Immature natural killer cell (primary cell): Measurements from ENCODE around the gene URB1. TPM values are rescaled to one million over a fixed set of nuclear protein-coding genes. Genes with fewer than 3 reads are reported as not detected.
A peak's percentile ranks its signal among the peaks of the same experiment; 100 is the strongest.

Experiments
- DNase-seq, 3 donors: peaks; one replicate each; pipeline ENCODE4 v3.0.0; 2022; ENCODE audit warnings: mixed read lengths in 1 of 3
- H3K27ac Mint-ChIP-seq, 6 donors: one replicate each; pipeline ENCODE4 v1.8.0; 2020; ENCODE audit warnings: mixed read lengths in 6 of 6, mild to moderate bottlenecking in 5 of 6, inconsistent platforms in 4 of 6, moderate library complexity in 3 of 6
- H3K27me3 Mint-ChIP-seq, 3 donors: one replicate each; pipeline ENCODE4 v1.8.0; 2020 to 2021; ENCODE audit warnings: low read depth in 3 of 3, mild to moderate bottlenecking in 3 of 3, mixed read lengths in 3 of 3, moderate library complexity in 3 of 3, inconsistent platforms in 1 of 3
- H3K36me3 Mint-ChIP-seq, 3 donors: one replicate each; pipeline ENCODE4 v1.8.0; 2020; ENCODE audit warnings: mixed read lengths in 3 of 3, inconsistent platforms in 2 of 3, mild to moderate bottlenecking in 2 of 3
- H3K4me1 Mint-ChIP-seq, 2 donors: one replicate each; pipeline ENCODE4 v1.8.0; 2020; ENCODE audit warnings: inconsistent platforms in 2 of 2, mild to moderate bottlenecking in 2 of 2, mixed read lengths in 2 of 2, moderate library complexity in 1 of 2
- H3K4me3 Mint-ChIP-seq, 5 donors: one replicate each; pipeline ENCODE4 v1.8.0; 2020; ENCODE audit warnings: mild to moderate bottlenecking in 5 of 5, mixed read lengths in 5 of 5, inconsistent platforms in 3 of 5, moderate library complexity in 3 of 5
- H3K9me3 Mint-ChIP-seq, 6 donors: one replicate each; pipeline ENCODE4 v1.8.0; 2020; ENCODE audit warnings: mild to moderate bottlenecking in 6 of 6, mixed read lengths in 6 of 6, inconsistent platforms in 4 of 6, moderate library complexity in 3 of 6
- polyA plus RNA-seq, 3 donors: library from polyadenylated mRNA; unstranded; fragments of 300-500 nt; fragmentation: Illumina TruSeq; gene quantifications; one replicate each; pipeline ENCODE4 v1.2.3, GENCODE V29; 2021

URB1 gene
- polyA plus RNA-seq, 3 donors from 2014 or later = 1.1 to 2.3 (median 1.3) TPM

DNA sequence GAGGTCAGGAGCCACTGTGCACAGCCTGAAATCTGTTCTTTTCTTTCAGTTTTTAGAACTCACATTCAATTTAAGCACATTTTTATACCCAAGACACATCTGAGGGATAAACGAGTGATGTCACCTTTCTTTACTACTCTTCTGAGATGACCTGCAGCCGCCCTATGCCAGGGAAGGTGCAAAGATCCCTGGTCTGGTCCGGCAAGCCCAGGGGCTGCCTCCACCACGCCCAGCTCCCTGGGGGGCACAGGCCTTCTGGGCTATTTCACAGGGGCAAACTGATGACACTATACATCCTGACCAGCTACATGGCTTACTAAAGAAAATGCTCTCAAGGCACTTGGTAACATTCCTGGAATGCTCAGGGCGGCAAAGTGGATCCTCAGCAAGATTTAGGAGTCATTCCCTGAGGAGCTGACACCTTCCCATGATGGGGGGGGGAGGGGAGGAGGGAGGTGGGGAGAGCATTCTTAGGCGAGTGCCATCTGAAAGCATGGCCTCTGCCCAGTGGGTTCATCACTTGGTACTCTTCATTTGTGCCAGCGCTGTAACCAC lies 82.8 kb downstream of the URB1 start:
- Mint-ChIP-seq H3K36me3 (peaks cover 0 to 9% (median 3%) of the 10 kb centered on the region in 3 donors), H3K4me1 (no peaks in the 10 kb centered on the region), H3K4me3 (no peak overlapping the region), H3K27me3 (peaks cover 0 to 1% (median 0%) of the 10 kb centered on the region in 3 donors), H3K27ac (no peak overlapping the region), H3K9me3 (no peaks in the 10 kb centered on the region)
- no peak for DNase-seq

DNA sequence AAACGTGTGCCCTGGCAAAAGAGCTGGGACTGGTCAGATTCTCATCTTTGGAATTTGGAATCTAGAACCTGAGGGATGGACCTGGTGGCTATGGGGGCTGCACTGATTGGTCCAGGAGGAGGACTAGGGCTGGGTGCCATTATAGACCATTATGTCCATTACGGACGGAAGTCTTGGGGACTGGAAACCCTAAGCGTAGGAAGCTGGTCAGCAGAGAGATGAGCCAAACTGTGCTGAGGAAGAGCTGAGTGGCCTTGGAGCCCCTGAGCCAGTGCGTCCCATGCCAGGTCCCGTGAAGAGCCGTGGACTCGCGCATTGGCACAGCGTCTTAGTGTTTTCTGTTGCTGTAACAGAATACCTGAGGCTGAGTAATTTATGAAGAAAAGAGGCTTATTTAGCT lies 84.1 kb downstream of the URB1 start:
- H3K9me3 Mint-ChIP-seq = no peaks in the 10 kb centered on the region
- no peak overlapping the region for H3K27ac Mint-ChIP-seq
- no peaks in the 10 kb centered on the region for H3K4me1 Mint-ChIP-seq
- no peak for DNase-seq
- no peak overlapping the region for H3K4me3 Mint-ChIP-seq
- peaks cover 0 to 1% (median 0%) of the 10 kb centered on the region in 3 donors for H3K27me3 Mint-ChIP-seq
- H3K36me3 Mint-ChIP-seq = peaks cover 0 to 4% (median 3%) of the 10 kb centered on the region in 3 donors

DNA sequence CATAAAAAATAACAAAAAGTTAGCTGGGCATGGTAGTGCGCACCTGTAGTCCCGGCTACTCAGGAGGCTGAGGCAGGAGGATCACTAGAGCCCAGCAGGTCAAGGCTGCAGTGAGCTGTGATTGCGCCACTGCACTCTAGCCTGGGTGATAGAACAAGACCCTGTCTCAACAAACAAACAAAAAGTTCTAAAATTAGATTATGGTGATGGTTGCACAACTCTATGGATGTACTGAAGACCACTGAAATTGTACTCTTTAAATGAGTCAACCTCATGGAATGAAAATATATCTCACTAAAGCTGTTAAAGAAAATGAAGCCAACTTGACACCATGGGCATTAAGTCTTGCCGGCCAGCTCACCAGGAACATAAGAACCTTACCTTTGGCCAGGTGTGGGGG lies 85.1 kb downstream of the URB1 start:
- H3K27ac Mint-ChIP-seq = no peak overlapping the region
- H3K4me3 Mint-ChIP-seq = no peak overlapping the region
- H3K36me3 Mint-ChIP-seq = peaks cover 0 to 3% (median 0%) of the 10 kb centered on the region in 3 donors
- H3K9me3 Mint-ChIP-seq = no peaks in the 10 kb centered on the region
- DNase-seq = no peak
- no peaks in the 10 kb centered on the region for H3K4me1 Mint-ChIP-seq
- H3K27me3 Mint-ChIP-seq = peaks cover 0 to 1% (median 0%) of the 10 kb centered on the region in 3 donors

DNA sequence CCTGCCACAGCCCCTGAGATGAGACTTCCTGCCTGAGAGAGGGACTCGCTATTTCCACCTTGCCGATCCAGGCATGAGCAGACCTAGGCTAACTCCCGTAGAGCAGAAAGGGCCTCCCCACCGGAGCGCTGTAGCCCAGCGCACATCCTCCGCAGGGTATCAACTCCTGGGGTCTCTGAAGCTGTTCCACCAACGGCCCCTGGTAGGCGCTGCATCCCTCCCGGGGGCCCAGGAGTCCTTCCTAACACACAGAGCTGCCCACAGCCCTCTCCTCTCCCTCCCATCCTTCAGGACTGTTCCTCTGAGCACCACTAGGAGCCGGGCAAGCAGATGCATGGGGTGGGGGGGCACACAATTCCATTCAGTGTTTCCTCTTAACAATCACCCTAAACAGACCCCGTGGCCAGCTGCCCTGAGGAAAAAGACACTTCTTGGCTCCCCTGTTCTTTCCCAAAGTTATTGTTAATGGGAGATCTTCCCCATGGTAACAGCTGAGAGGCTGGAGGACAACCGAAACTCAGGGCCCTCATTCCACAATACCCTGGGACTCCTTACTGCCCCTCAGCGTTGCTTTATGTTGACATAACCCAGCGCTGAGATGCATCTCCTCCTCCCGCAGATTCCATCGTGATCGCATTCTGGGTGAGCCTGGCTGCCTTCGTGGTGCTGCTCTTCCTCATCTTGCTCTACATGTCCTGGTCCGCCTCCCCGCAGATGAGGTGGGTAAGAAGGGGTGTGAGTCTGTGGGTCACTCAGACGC lies 86.6 kb downstream of the URB1 start:
- H3K27me3 Mint-ChIP-seq = peaks cover 0 to 1% (median 0%) of the 10 kb centered on the region in 3 donors
- H3K36me3 Mint-ChIP-seq = peaks cover 0 to 5% (median 0%) of the 10 kb centered on the region in 3 donors
- no peak for DNase-seq
- H3K27ac Mint-ChIP-seq = no peak overlapping the region
- H3K4me3 Mint-ChIP-seq = no peak overlapping the region
- no peaks in the 10 kb centered on the region for H3K9me3 Mint-ChIP-seq
- H3K4me1 Mint-ChIP-seq = no peaks in the 10 kb centered on the region

DNA sequence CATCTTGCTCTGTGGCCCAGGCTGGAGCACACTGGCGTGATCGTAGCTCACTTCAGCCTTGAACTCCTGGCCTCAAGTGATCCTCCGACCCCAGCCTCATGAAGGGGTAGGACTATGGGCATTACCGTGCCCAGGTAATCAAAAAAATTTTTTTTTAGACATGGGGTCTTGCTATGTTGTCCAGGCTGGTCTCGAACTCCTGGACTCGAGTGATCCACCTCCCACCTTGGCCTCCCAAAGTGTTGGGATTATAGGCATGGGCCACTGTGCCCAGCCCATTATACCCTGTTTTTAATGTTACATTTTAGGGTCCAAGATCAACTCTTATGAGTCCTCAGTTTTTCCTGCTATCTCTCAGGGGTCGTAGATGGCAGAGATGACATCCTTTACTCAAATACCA lies 87.8 kb downstream of the URB1 start:
- DNase-seq = no peak
- H3K4me3 Mint-ChIP-seq = no peak overlapping the region
- H3K27me3 Mint-ChIP-seq = peaks cover 0 to 1% (median 0%) of the 10 kb centered on the region in 3 donors
- no peak overlapping the region for H3K27ac Mint-ChIP-seq
- H3K36me3 Mint-ChIP-seq = peaks cover 0 to 3% (median 0%) of the 10 kb centered on the region in 3 donors
- H3K9me3 Mint-ChIP-seq = no peaks in the 10 kb centered on the region
- no peaks in the 10 kb centered on the region for H3K4me1 Mint-ChIP-seq

DNA sequence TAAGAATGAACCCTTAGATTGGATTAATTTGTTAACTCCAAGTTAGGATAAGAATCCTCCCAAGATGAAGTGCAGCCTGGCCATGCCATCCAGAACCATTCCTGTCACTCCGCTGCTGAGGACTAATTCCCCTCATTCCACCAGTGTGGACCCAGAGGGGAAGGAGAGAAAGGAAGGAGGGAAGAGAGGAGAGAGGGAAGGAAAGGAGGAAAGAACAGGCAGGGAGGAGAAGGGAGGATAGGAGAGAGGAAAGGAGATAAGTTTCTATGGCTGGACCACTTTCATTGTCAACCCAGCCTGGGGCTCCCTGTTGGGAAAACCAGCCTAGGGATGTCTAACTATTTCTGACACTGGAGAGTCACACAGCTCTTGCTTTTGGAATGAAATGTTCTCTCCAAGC lies 89.4 kb downstream of the URB1 start:
- H3K27ac Mint-ChIP-seq = peak overlapping the region in 1 of 6 donors; percentile 46
- DNase-seq = no peak
- H3K27me3 Mint-ChIP-seq = peaks cover 0 to 1% (median 0%) of the 10 kb centered on the region in 3 donors
- H3K9me3 Mint-ChIP-seq = no peaks in the 10 kb centered on the region
- no peak overlapping the region for H3K4me3 Mint-ChIP-seq
- H3K36me3 Mint-ChIP-seq = peaks cover 0 to 3% (median 0%) of the 10 kb centered on the region in 3 donors
- no peaks in the 10 kb centered on the region for H3K4me1 Mint-ChIP-seq

DNA sequence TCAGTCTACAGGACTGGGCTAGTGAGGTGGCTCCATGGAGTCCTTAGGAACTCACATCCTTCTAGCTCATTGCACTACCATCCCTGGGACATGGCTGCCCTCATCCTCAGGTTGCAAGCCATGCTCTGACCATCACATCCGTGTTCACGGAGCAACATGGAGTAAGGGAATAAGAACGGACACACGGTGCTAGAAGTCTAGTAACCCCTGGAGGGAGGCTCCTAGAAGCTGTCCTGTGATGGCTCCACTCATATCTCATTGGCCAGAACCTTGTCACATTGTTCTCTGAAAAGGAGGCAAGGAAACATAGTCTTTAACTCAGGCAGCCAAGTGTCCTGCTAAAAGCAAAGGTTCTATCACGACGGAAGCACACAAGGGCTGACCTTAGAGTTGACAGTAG lies 90.3 kb downstream of the URB1 start:
- Mint-ChIP-seq H3K9me3 (no peaks in the 10 kb centered on the region), H3K27me3 (peaks cover 0 to 1% (median 0%) of the 10 kb centered on the region in 3 donors), H3K4me1 (no peaks in the 10 kb centered on the region), H3K4me3 (no peak overlapping the region), H3K36me3 (peaks cover 0 to 3% (median 0%) of the 10 kb centered on the region in 3 donors), H3K27ac (no peak overlapping the region)
- DNase-seq = no peak

DNA sequence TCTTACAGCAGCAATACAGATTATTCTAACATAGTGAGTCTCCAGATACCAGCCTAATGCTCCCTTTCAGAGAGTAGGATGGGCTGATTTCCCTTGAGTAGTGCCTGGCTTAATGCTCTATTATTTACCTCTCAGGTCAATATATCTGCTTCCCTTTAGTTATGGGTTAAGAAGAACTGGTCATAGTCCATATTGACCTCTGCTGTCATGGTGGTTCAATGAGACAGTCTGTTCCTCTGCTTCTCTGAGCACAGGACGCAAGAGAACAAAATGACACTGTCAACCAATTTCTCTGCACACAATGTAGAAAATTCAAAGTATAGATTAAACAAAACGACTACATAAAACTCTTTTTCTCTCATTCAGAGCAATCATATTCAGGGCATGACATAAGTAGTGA lies 91.2 kb downstream of the URB1 start:
- Mint-ChIP-seq H3K4me3 (no peak overlapping the region), H3K9me3 (no peaks in the 10 kb centered on the region), H3K27ac (peak overlapping the region in 1 of 6 donors; percentile 38), H3K4me1 (no peaks in the 10 kb centered on the region), H3K27me3 (peaks cover 0 to 1% (median 0%) of the 10 kb centered on the region in 3 donors), H3K36me3 (peaks cover 0 to 3% (median 0%) of the 10 kb centered on the region in 3 donors)
- no peak for DNase-seq

DNA sequence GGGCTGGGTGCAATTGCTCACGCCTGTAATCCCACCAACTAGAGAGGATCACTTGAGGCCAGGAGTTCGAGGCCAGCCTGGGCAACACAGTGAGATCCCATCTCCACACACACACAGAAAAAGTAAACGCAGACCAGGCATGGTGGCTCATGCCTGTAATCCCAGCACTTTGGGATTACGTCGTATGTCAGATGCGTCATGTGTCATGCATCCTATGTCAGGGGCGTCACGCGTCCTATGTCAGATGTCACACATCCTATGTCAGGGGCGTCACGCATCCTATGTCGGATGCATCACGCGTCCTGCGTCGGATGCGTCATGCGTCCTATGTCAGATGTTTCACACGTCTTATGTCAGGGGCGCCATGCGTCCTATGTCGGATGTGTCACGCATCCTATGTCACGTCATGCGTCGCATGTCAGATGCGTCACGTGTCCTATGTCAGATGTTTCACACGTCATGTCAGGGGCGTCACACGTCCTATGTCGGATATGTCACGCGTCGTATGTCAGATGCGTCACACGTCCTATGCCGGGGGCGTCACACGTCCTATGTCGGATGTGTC lies 92.6 kb downstream of the URB1 start:
- no peaks in the 10 kb centered on the region for H3K27me3 Mint-ChIP-seq
- H3K9me3 Mint-ChIP-seq = no peaks in the 10 kb centered on the region
- H3K4me3 Mint-ChIP-seq = no peak overlapping the region
- no peaks in the 10 kb centered on the region for H3K4me1 Mint-ChIP-seq
- peaks cover 0 to 3% (median 0%) of the 10 kb centered on the region in 3 donors for H3K36me3 Mint-ChIP-seq
- DNase-seq = no peak
- H3K27ac Mint-ChIP-seq = no peak overlapping the region

DNA sequence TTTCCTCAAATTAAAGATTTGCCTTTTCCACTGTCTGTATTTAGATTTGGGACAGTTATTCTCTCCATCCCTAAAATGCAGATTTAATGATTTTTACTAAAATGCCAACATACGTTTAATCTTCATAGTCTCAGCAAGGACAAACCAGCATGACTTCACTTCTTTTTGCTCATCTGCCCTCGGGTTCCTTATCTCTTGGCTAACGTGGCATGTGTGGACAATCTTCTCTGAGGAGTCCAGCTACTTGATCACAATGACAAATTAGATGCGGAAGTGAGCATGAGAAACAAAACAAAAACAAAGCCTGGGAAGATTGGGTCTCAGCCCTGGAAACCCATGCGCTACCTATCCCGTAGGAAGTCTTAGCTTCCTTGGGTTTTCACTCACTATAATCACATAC lies 93.1 kb downstream of the URB1 start:
- H3K36me3 Mint-ChIP-seq = peaks cover 0 to 3% (median 0%) of the 10 kb centered on the region in 3 donors
- no peak overlapping the region for H3K4me3 Mint-ChIP-seq
- no peak overlapping the region for H3K27ac Mint-ChIP-seq
- no peaks in the 10 kb centered on the region for H3K9me3 Mint-ChIP-seq
- no peaks in the 10 kb centered on the region for H3K27me3 Mint-ChIP-seq
- H3K4me1 Mint-ChIP-seq = no peaks in the 10 kb centered on the region
- no peak for DNase-seq

DNA sequence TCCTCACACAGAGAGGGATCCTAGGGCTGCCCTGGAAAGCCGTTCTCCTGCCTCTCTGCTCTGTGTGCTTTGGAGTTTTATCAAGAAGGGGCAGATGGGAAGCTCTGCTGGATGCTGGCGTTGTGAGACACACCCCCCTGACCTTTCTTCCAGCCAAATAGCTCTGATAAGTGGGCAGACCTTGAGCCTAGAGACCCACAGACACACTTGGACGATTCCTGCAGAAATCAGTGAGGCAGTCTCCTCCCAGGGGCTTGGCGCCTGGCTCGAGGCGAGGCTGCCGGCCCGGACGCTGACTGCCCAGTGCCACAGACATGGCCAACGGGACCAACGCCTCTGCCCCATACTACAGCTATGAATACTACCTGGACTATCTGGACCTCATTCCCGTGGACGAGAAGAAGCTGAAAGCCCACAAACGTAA lies 94.1 kb downstream of the URB1 start, which contains the start of gene MRAP:
Gene MRAP (plus strand): TSS at position 198 of the 424 bp plus-strand sequence. CDS start 117 bp downstream, at position 315.
- H3K27me3 Mint-ChIP-seq = no peaks in the 10 kb centered on the region
- H3K27ac Mint-ChIP-seq = no peak within 1 kb of the TSS
- no peak within 1 kb of the TSS for H3K4me3 Mint-ChIP-seq
- no peaks in the 10 kb centered on the region for H3K9me3 Mint-ChIP-seq
- peaks cover 0 to 3% (median 0%) of the 10 kb centered on the region in 3 donors for H3K36me3 Mint-ChIP-seq
- no peaks in the 10 kb centered on the region for H3K4me1 Mint-ChIP-seq
- DNase-seq = no peak

DNA sequence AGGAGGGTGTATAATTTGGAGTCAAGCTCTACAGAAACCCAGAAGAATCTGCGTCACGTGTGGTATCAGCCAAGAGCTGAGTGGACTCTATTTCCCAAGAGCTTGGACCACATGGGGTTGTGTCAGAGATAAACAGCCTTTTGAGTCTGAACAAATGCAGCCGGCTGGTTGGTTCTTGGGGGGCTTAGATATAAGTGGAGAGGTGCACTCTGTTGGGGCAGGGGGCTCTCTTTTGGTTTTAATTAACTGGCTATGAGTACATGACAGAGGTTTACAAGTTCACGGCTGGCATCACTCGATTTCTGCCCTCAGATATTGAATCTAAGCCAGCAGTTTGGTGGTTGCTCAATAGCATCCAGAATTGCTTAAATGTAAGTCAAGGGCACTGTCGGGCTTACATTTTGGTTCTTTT lies 94.7 kb downstream of the URB1 start:
- H3K4me3 Mint-ChIP-seq = no peak overlapping the region
- H3K4me1 Mint-ChIP-seq = no peaks in the 10 kb centered on the region

DNA sequence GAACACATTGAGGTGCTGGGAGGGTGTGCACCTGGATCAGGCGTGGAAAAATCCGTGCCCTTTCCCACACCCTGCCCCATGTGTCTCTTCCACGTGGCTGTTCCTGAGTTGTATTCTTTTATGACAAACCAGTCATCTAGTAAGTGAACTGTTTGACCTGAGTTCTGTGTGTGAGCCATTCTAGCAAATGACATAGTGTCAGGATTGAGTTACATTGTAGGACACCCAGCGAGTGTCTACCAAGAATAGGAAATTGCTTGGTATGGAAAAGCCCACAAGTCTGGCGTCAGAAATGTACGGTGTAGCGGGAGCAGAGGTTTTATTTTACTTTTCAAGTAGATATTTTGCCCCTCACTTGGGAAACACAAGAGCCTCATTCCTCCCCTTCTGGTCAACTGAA lies 95.4 kb downstream of the URB1 start:
- no peaks in the 10 kb centered on the region for H3K9me3 Mint-ChIP-seq
- peaks cover 0 to 3% (median 0%) of the 10 kb centered on the region in 3 donors for H3K36me3 Mint-ChIP-seq
- no peaks in the 10 kb centered on the region for H3K4me1 Mint-ChIP-seq
- H3K27ac Mint-ChIP-seq = no peak overlapping the region
- DNase-seq = no peak
- no peaks in the 10 kb centered on the region for H3K27me3 Mint-ChIP-seq
- H3K4me3 Mint-ChIP-seq = no peak overlapping the region

More for the DNA sequence above, 94.7 kb downstream of the URB1 start:
- Mint-ChIP-seq H3K9me3 (no peaks in the 10 kb centered on the region), H3K27me3 (no peaks in the 10 kb centered on the region), H3K36me3 (peaks cover 0 to 3% (median 0%) of the 10 kb centered on the region in 3 donors), H3K27ac (no peak overlapping the region)
- no peak for DNase-seq

DNA sequence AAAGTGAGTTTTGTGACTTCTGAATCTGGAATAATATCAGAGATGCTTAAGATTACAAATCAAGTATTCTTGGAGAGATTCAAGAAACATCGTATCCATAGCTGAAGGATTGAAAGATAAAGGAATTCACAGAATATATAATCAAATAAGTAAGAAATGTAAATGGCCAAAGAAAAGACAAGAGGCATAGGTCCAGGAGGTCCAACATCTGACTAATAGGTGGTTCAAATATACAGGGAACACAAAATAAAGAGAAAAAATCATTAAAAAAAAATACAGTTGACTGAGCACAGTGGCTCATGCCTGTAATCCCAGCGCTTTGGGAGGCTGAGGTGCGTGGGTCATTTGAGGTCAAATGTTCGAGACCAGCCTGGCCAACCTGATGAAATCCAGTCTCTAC lies 107.3 kb downstream of the URB1 start:
- no peak for DNase-seq
- Mint-ChIP-seq H3K27me3 (peaks cover 0 to 1% (median 0%) of the 10 kb centered on the region in 3 donors), H3K36me3 (peaks cover 0 to 3% (median 0%) of the 10 kb centered on the region in 3 donors), H3K4me1 (peaks cover 1 to 3% of the 10 kb centered on the region in 2 donors), H3K9me3 (no peaks in the 10 kb centered on the region), H3K4me3 (no peak overlapping the region), H3K27ac (no peak overlapping the region)
